SK-N-SH (cell line): ENCODE measurements around the gene SS18. TPM values are rescaled to one million over a fixed set of nuclear protein-coding genes. Genes with fewer than 3 reads are reported as not detected.

Experiments used
- CTCF ChIA-PET: fragments of 300-600, 350-600 bp; formaldehyde crosslinking; extraction: SDS; loops from one replicate; lab custom pipeline; 2021; lab: Yijun Ruan, JAX
- POLR2A ChIA-PET: fragments of 350-600 bp; sonication (Branson Sonifier 250); formaldehyde crosslinking; extraction: SDS; loops from one replicate; lab custom pipeline; 2020; ENCODE audit warnings: antibody characterized with exemption, inconsistent platforms; lab: Yijun Ruan, JAX
- DNase-seq: peaks from one replicate; pipeline ENCODE4 v3.0.0; 2012
- H2AFZ ChIP-seq: fragments of 200-600 bp; sonication (generic); 2 replicates; pipeline ENCODE4 v1.8.1; 2016; ENCODE audit warnings: antibody characterized with exemption, mild to moderate bottlenecking, low read depth
- H3F3A ChIP-seq: fragments of 200-600 bp; sonication (generic); replicated peaks from 2 replicates; pipeline ENCODE3; 2016; ENCODE audit warnings: antibody characterized with exemption, mild to moderate bottlenecking; ENCODE audit not compliant: insufficient read depth
- H3K27ac ChIP-seq, 2 experiments: fragments of 200-500 bp in 1 of 2; fragments of 200-600 bp in 1 of 2; sonication (Bioruptor generic) in 1 of 2; sonication (generic), shearing (Covaris generic) in 1 of 2; 2 replicates each; pipeline versions ENCODE4 v1.5.1 to v1.6.1; 2014 to 2016; ENCODE audit warnings: low read depth in 2 of 2, inconsistent platforms in 1 of 2, low read length in 1 of 2, mild to moderate bottlenecking in 1 of 2, mixed read lengths in 1 of 2
- H3K27me3 ChIP-seq: fragments of 200-600 bp; sonication (generic), shearing (Covaris generic); 2 replicates; pipeline ENCODE4 v1.6.1; 2016; ENCODE audit warnings: mixed run types; ENCODE audit not compliant: insufficient read depth
- H3K36me3 ChIP-seq, 2 experiments: fragments of 200-500 bp in 1 of 2; fragments of 200-600 bp in 1 of 2; sonication (Bioruptor generic) in 1 of 2; sonication (generic) in 1 of 2; replicated peaks in 1 of 2; 2 replicates each; pipeline versions ENCODE3 to v1.5.1; 2014 to 2016; ENCODE audit warnings: low read length in 1 of 2, mild to moderate bottlenecking in 1 of 2; ENCODE audit not compliant: insufficient read depth in 2 of 2, control insufficient read depth in 1 of 2
- H3K4me1 ChIP-seq, 2 experiments: fragments of 200-500 bp in 1 of 2; fragments of 200-600 bp in 1 of 2; sonication (Bioruptor generic) in 1 of 2; sonication (generic), shearing (Covaris generic) in 1 of 2; 2 replicates each; pipeline versions ENCODE4 v1.5.1 to v1.6.1; 2014 to 2016; ENCODE audit warnings: low read depth in 1 of 2, low read length in 1 of 2, mixed run types in 1 of 2; ENCODE audit not compliant: insufficient read depth in 2 of 2, control insufficient read depth in 1 of 2
- H3K4me2 ChIP-seq: fragments of 200-600 bp; sonication (generic), shearing (Covaris generic); 2 replicates; pipeline ENCODE4 v1.6.1; 2017; ENCODE audit warnings: mixed run types
- H3K4me3 ChIP-seq, 2 experiments: fragments of 200-500 bp in 1 of 2; fragments of 200-600 bp in 1 of 2; sonication (Bioruptor generic) in 1 of 2; sonication (generic), shearing (Covaris generic) in 1 of 2; 2 replicates each; pipeline versions ENCODE4 v1.5.1 to v1.8.1; 2014 to 2016; ENCODE audit warnings: low read depth in 2 of 2, inconsistent platforms in 1 of 2, low read length in 1 of 2, mild to moderate bottlenecking in 1 of 2, mixed read lengths in 1 of 2, moderate library complexity in 1 of 2
- H3K79me2 ChIP-seq: fragments of 200-600 bp; sonication (generic); 2 replicates; pipeline ENCODE4 v1.8.1; 2017; ENCODE audit warnings: mild to moderate bottlenecking; ENCODE audit not compliant: insufficient read depth
- H3K9ac ChIP-seq: fragments of 200-600 bp; sonication (generic); 2 replicates; pipeline ENCODE4 v1.6.1; 2017; ENCODE audit warnings: mixed run types
- H3K9me2 ChIP-seq: fragments of 200-600 bp; sonication (generic); 2 replicates; pipeline ENCODE4 v1.6.1; 2017; ENCODE audit warnings: mixed run types
- H3K9me3 ChIP-seq: fragments of 200-600 bp; sonication (generic); 2 replicates; pipeline ENCODE4 v1.6.1; 2017; ENCODE audit warnings: mixed run types, mild to moderate bottlenecking, moderate library complexity
- H4K20me1 ChIP-seq: fragments of 200-600 bp; sonication (generic); 2 replicates; pipeline ENCODE4 v1.6.1; 2017; ENCODE audit warnings: mild to moderate bottlenecking, mixed run types; ENCODE audit not compliant: insufficient read depth
- JUND ChIP-seq: IDR thresholded peaks from 2 replicates; pipeline ENCODE4 v1.4.0; 2012
- POLR2AphosphoS5 ChIP-seq: IDR thresholded peaks from 2 replicates; pipeline ENCODE4 v1.6.1; 2012; ENCODE audit warnings: low read depth, low read length
- RCOR1 ChIP-seq: fragments of 150-350 bp; IDR thresholded peaks from 2 replicates; pipeline ENCODE4 v1.6.1; 2017; ENCODE audit warnings: antibody characterized with exemption, low read length
- SIN3A ChIP-seq: IDR thresholded peaks from 2 replicates; pipeline ENCODE4 v1.6.1; 2012; ENCODE audit warnings: low read depth, mild to moderate bottlenecking, low read length, moderate library complexity, borderline replicate concordance
- YY1 ChIP-seq: IDR thresholded peaks from 2 replicates; pipeline ENCODE4 v1.4.0; 2012; ENCODE audit warnings: low read depth, mild to moderate bottlenecking
- WGBS: methylation state at CpG from one replicate; pipeline ENCODE4 v1.1.6; 2017; ENCODE audit warnings: low lambda C conversion rate; 5-methylcytosine and 5-hydroxymethylcytosine counted together
- polyA plus RNA-seq, 3 experiments: library from polyadenylated mRNA; depleted of rRNA; stranded (reverse); fragments of >200 nt; gene quantifications; 2 replicates each; pipeline ENCODE4 v1.2.3, GENCODE V29; 2012
- TF ChIP-seq, protein P1 (sequence below): IDR thresholded peaks from 2 replicates; pipeline ENCODE4 v1.6.1; 2012; ENCODE audit warnings: mild to moderate bottlenecking, low read depth, low read length, moderate library complexity
- TF ChIP-seq, protein P2 (sequence below): fragments of 200-600 bp; sonication (generic); IDR thresholded peaks from 2 replicates; pipeline ENCODE4 v1.6.1; 2017; ENCODE audit warnings: antibody characterized with exemption, mild to moderate bottlenecking, moderate library complexity

SS18 gene
- polyA plus RNA-seq, 1 of the 3 experiments (the other 2 are of a cell fraction) = 98.6 TPM

DNA sequence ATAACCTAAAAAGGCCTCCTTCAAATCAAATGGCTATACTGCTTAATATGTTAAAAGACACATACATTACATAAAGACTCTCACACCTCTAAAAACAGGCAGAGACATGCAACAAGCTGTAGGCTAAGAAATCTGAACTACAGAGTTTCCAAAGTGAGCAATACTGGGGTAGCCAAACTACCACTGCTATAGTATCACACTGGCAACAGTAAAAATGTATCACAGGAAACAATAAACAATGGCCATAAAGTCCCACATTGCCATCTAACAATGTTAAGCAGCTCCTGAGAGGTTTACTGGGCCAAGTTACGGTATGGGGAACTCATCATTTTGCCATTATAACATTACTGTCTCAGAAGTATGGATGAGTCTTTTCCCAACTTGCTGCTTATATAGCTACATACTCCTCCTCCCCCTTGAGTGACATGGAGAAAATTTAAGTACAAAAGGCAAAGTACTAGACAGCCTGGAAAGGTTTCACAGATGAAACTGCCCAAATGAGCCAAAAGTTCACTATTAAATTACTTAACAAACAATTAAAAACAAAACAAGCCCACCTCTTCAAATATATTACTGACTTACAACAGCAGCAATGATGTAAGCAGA is 50.3 kb downstream of the SS18 start (continued):
- TF ChIP-seq, protein P1, sequence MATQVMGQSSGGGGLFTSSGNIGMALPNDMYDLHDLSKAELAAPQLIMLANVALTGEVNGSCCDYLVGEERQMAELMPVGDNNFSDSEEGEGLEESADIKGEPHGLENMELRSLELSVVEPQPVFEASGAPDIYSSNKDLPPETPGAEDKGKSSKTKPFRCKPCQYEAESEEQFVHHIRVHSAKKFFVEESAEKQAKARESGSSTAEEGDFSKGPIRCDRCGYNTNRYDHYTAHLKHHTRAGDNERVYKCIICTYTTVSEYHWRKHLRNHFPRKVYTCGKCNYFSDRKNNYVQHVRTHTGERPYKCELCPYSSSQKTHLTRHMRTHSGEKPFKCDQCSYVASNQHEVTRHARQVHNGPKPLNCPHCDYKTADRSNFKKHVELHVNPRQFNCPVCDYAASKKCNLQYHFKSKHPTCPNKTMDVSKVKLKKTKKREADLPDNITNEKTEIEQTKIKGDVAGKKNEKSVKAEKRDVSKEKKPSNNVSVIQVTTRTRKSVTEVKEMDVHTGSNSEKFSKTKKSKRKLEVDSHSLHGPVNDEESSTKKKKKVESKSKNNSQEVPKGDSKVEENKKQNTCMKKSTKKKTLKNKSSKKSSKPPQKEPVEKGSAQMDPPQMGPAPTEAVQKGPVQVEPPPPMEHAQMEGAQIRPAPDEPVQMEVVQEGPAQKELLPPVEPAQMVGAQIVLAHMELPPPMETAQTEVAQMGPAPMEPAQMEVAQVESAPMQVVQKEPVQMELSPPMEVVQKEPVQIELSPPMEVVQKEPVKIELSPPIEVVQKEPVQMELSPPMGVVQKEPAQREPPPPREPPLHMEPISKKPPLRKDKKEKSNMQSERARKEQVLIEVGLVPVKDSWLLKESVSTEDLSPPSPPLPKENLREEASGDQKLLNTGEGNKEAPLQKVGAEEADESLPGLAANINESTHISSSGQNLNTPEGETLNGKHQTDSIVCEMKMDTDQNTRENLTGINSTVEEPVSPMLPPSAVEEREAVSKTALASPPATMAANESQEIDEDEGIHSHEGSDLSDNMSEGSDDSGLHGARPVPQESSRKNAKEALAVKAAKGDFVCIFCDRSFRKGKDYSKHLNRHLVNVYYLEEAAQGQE = no peak
- no peak for TF ChIP-seq RCOR1
- no peak for TF ChIP-seq SIN3A

DNA sequence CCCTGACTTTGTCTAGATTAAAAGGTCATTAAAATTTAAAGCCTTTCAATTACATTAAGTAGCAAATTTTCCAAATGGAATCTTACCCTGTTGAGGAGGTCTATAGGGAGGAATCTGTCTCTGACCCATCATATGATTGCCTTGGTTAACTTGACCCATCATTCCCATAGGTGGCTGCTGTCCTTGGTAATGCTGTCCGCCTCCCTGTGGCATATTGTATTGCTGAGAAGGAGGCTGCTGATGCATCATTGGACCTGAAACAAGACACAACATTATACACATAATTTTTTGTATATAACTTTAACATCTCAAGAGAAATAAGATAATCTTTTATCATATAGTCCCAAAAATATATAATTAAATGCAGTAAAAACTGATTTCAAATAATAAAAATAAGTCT is 51.2 kb downstream of the SS18 start:
- H3K27ac ChIP-seq = no peak overlapping the region
- no peaks in the 10 kb centered on the region for H3K9me3 ChIP-seq
- POLR2A ChIA-PET = no interaction called here
- TF ChIP-seq JUND (no peak), POLR2AphosphoS5 (no peak), YY1 (no peak)
- TF ChIP-seq, protein P1 = peak; percentile 74; the same call in 1 of the 2 replicates
- TF ChIP-seq, protein P2, sequence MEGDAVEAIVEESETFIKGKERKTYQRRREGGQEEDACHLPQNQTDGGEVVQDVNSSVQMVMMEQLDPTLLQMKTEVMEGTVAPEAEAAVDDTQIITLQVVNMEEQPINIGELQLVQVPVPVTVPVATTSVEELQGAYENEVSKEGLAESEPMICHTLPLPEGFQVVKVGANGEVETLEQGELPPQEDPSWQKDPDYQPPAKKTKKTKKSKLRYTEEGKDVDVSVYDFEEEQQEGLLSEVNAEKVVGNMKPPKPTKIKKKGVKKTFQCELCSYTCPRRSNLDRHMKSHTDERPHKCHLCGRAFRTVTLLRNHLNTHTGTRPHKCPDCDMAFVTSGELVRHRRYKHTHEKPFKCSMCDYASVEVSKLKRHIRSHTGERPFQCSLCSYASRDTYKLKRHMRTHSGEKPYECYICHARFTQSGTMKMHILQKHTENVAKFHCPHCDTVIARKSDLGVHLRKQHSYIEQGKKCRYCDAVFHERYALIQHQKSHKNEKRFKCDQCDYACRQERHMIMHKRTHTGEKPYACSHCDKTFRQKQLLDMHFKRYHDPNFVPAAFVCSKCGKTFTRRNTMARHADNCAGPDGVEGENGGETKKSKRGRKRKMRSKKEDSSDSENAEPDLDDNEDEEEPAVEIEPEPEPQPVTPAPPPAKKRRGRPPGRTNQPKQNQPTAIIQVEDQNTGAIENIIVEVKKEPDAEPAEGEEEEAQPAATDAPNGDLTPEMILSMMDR = no peak
- H2AFZ ChIP-seq = no peak overlapping the region
- no peak for DNase-seq
- H3K4me2 ChIP-seq = no peak overlapping the region
- no peaks in the 10 kb centered on the region for H3K9me2 ChIP-seq
- peaks cover 4% of the 10 kb centered on the region for H3F3A ChIP-seq
- peaks cover 58% of the 10 kb centered on the region for H3K79me2 ChIP-seq
- no peak overlapping the region for H3K9ac ChIP-seq
- no peak overlapping the region for H3K4me3 ChIP-seq
- 100% methylated on average over 1 of the region's 1 CpG for WGBS
- 0 out of 2 replicates have a peak, but pooled peaks cover 6% of the 10 kb centered on the region for H4K20me1 ChIP-seq
- H3K27me3 ChIP-seq = no peaks in the 10 kb centered on the region
- H3K36me3 ChIP-seq = peaks cover 55 to 67% of the 10 kb centered on the region in 2 experiments
- H3K4me1 ChIP-seq = no peaks in the 10 kb centered on the region; a peak in 1 of 4 replicates
- CTCF ChIA-PET = interaction anchor here (2.1 kb wide), 1 partner anchor 37 kb away, joined by 4 read pairs; no protein-coding TSS in a partner anchor
